H9 (cell line): ENCODE measurements around the gene HPCAL1. TPM values are rescaled to one million over a fixed set of nuclear protein-coding genes. Genes with fewer than 3 reads are reported as not detected.
A peak's percentile ranks its signal among the peaks of the same experiment; 100 is the strongest.
"Not testable (repeated sequence)": the region's sequence is repeated elsewhere in the genome, so short reads cannot be mapped to it uniquely, and the experiment has no call there.

Source experiments
- DNase-seq: peaks from one replicate; pipeline ENCODE4 v3.0.0-alpha.2; 2017
- H2AFZ ChIP-seq: one replicate; pipeline ENCODE4 v1.6.1; 2013; ENCODE audit warnings: mild to moderate bottlenecking, low read length, control low read depth, moderate library complexity
- H2AK5ac ChIP-seq: 2 replicates; pipeline ENCODE4 v1.6.1; 2013; ENCODE audit warnings: low read length, control low read depth, mixed read lengths; ENCODE audit not compliant: insufficient read length
- H2BK120ac ChIP-seq: one replicate; pipeline ENCODE4 v1.6.1; 2013; ENCODE audit warnings: low read depth, mild to moderate bottlenecking, low read length, control low read depth, inconsistent platforms; ENCODE audit not compliant: poor library complexity, severe bottlenecking
- H2BK12ac ChIP-seq: 2 replicates; pipeline ENCODE4 v1.6.1; 2013; ENCODE audit warnings: low read length, control low read depth, mixed read lengths, low read depth; ENCODE audit not compliant: insufficient read length
- H2BK15ac ChIP-seq: 2 replicates; pipeline ENCODE4 v1.6.1; 2013; ENCODE audit warnings: low read depth, low read length, control low read depth
- H2BK20ac ChIP-seq: one replicate; pipeline ENCODE4 v1.6.1; 2013; ENCODE audit warnings: low read depth, mild to moderate bottlenecking, low read length, control low read depth, inconsistent platforms; ENCODE audit not compliant: poor library complexity, severe bottlenecking
- H2BK5ac ChIP-seq: 2 replicates; pipeline ENCODE4 v1.6.1; 2013; ENCODE audit warnings: low read length, control low read depth, mixed read lengths; ENCODE audit not compliant: insufficient read length
- H3K14ac ChIP-seq: 2 replicates; pipeline ENCODE4 v1.6.1; 2013; ENCODE audit warnings: low read length, control low read depth; ENCODE audit not compliant: insufficient read depth
- H3K18ac ChIP-seq: 2 replicates; pipeline ENCODE4 v1.6.1; 2013; ENCODE audit warnings: low read depth, mild to moderate bottlenecking, mixed read lengths, low read length, control low read depth; ENCODE audit not compliant: insufficient read length
- H3K23ac ChIP-seq: 2 replicates; pipeline ENCODE4 v1.6.1; 2013; ENCODE audit warnings: low read length, control low read depth, mixed read lengths, low read depth; ENCODE audit not compliant: insufficient read length
- H3K23me2 ChIP-seq: 2 replicates; pipeline ENCODE4 v1.6.1; 2013; ENCODE audit warnings: low read depth, mild to moderate bottlenecking, mixed read lengths, low read length, control low read depth; ENCODE audit not compliant: insufficient read length, poor library complexity, severe bottlenecking
- H3K27ac ChIP-seq: 2 replicates; pipeline ENCODE4 v1.5.1; 2013; ENCODE audit warnings: low read length, control low read depth, mixed read lengths, low read depth; ENCODE audit not compliant: insufficient read length
- H3K27me3 ChIP-seq: 2 replicates; pipeline ENCODE4 v1.6.1; 2013; ENCODE audit warnings: low read length, control low read depth, inconsistent platforms; ENCODE audit not compliant: insufficient read depth
- H3K4ac ChIP-seq: 2 replicates; pipeline ENCODE4 v1.6.1; 2013; ENCODE audit warnings: low read depth, mild to moderate bottlenecking, control low read depth, inconsistent platforms, low read length, moderate library complexity
- H3K4me1 ChIP-seq: 2 replicates; pipeline ENCODE4 v1.6.1; 2013; ENCODE audit warnings: low read length, control low read depth, inconsistent platforms; ENCODE audit not compliant: insufficient read depth
- H3K4me2 ChIP-seq: 2 replicates; pipeline ENCODE4 v1.6.1; 2013; ENCODE audit warnings: low read length, control low read depth, mixed read lengths; ENCODE audit not compliant: insufficient read length, insufficient read depth
- H3K56ac ChIP-seq: 2 replicates; pipeline ENCODE4 v1.6.1; 2013; ENCODE audit warnings: low read depth, mild to moderate bottlenecking, mixed read lengths, low read length, control low read depth; ENCODE audit not compliant: insufficient read length
- H3K79me1 ChIP-seq: 2 replicates; pipeline ENCODE4 v1.6.1; 2013; ENCODE audit warnings: low read depth, mild to moderate bottlenecking, moderate library complexity, low read length, control low read depth, inconsistent platforms; ENCODE audit not compliant: insufficient read depth, poor library complexity, severe bottlenecking
- H3K79me2 ChIP-seq: 2 replicates; pipeline ENCODE4 v1.6.1; 2013; ENCODE audit warnings: low read length, control low read depth, inconsistent platforms; ENCODE audit not compliant: insufficient read depth
- H3K9ac ChIP-seq: 2 replicates; pipeline ENCODE4 v1.6.1; 2013; ENCODE audit warnings: low read length, control low read depth, mixed read lengths; ENCODE audit not compliant: insufficient read length; ENCODE audit errors: extremely low read depth
- H3K9me3 ChIP-seq: one replicate; pipeline ENCODE4 v1.6.1; 2013; ENCODE audit warnings: low read depth, low read length, inconsistent platforms; ENCODE audit not compliant: control insufficient read depth
- H3T11ph ChIP-seq: one replicate; pipeline ENCODE4 v1.6.1; 2013; ENCODE audit warnings: mild to moderate bottlenecking, low read length, control low read depth, inconsistent platforms
- H4K20me1 ChIP-seq: one replicate; pipeline ENCODE4 v1.6.1; 2013; ENCODE audit not compliant: control insufficient read depth, insufficient read length, insufficient read depth
- H4K5ac ChIP-seq: 2 replicates; pipeline ENCODE4 v1.6.1; 2013; ENCODE audit warnings: low read depth, mild to moderate bottlenecking, mixed read lengths, low read length, control low read depth; ENCODE audit not compliant: insufficient read length
- H4K8ac ChIP-seq: replicated peaks from 2 replicates; pipeline ENCODE4 v1.6.1; 2013; ENCODE audit warnings: low read length, control low read depth, mixed read lengths, low read depth; ENCODE audit not compliant: insufficient read length
- H4K91ac ChIP-seq: 2 replicates; pipeline ENCODE4 v1.6.1; 2013; ENCODE audit warnings: low read depth, mild to moderate bottlenecking, moderate library complexity, mixed read lengths, low read length, control low read depth; ENCODE audit not compliant: insufficient read length
- H3K27ac Mint-ChIP-seq, 3 experiments: 2 replicates in 2 of 3; 3 replicates in 1 of 3; pipeline ENCODE4 v1.8.0; 2020 to 2021; ENCODE audit warnings: mixed read lengths in 3 of 3, mild to moderate bottlenecking in 1 of 3, moderate library complexity in 1 of 3
- H3K27me3 Mint-ChIP-seq: 2 replicates; pipeline ENCODE4 v1.8.0; 2021; ENCODE audit warnings: low read depth, mild to moderate bottlenecking, moderate library complexity, mixed read lengths
- H3K36me3 Mint-ChIP-seq, 3 experiments: 2 replicates in 2 of 3; 3 replicates in 1 of 3; pipeline ENCODE4 v1.8.0; 2020 to 2021; ENCODE audit warnings: low read depth in 3 of 3, mixed read lengths in 3 of 3; ENCODE audit not compliant: insufficient read depth in 1 of 3
- H3K4me1 Mint-ChIP-seq, 2 experiments: 2 replicates each; pipeline ENCODE4 v1.8.0; 2020; ENCODE audit warnings: mixed read lengths in 2 of 2
- H3K4me3 Mint-ChIP-seq, 2 experiments: 2 replicates in 1 of 2; 3 replicates in 1 of 2; pipeline ENCODE4 v1.8.0; 2020 to 2021; ENCODE audit warnings: mild to moderate bottlenecking in 2 of 2, mixed read lengths in 2 of 2, moderate library complexity in 1 of 2
- H3K9me3 Mint-ChIP-seq, 2 experiments: 2 replicates in 1 of 2; 3 replicates in 1 of 2; pipeline ENCODE4 v1.8.0; 2020; ENCODE audit warnings: mild to moderate bottlenecking in 2 of 2, mixed read lengths in 2 of 2, moderate library complexity in 1 of 2
- WGBS: extraction: QIAGEN DNeasy Blood & Tissue Kit; methylation state at CpG from one replicate; pipeline ENCODE4 v1.1.7; 2013; ENCODE audit warnings: missing lambda C conversion rate, low lambda C conversion rate, mixed read lengths; ENCODE audit not compliant: insufficient read length; ENCODE audit errors: extremely low coverage; 5-methylcytosine and 5-hydroxymethylcytosine counted together
- total RNA-seq: library from RNA; stranded (reverse); gene quantifications from 2 replicates; pipeline ENCODE4 v1.2.1, GENCODE V29; 2021
- TF ChIP-seq, protein P1 (sequence below): fragments of 200-600 bp; sonication (generic); conservative IDR thresholded peaks from 3 replicates; pipeline ENCODE4 v1.8.0; 2021; ENCODE audit warnings: antibody characterized with exemption, mild to moderate bottlenecking

Gene HPCAL1
- total RNA-seq, 1 experiment from 2014 or later = 4.7 TPM

DNA sequence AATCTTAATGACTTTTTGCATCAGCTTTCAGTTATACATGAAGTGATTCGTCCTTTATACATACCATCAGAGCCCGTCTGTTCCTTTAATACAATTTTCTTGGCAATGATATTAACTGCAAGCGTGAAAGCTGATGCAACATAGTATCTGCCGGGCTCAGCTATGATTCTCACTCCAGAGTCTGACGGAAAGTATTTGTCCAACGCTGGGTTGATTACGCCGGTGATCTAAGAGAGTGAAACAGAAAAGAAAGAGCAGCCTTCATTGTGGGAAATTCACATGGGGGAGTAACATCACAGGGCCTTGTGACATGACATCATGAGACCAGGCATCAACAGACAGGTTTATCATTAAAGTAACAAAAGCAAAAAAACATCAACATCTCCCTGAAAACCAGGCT, 139.2 kb downstream of the HPCAL1 start:
- no peak overlapping the region for H2AK5ac ChIP-seq
- H2BK15ac ChIP-seq = no peak overlapping the region
- H2AFZ ChIP-seq = no peak overlapping the region
- Mint-ChIP-seq H3K36me3 (peaks cover 36 to 52% (median 50%) of the 10 kb centered on the region in 3 experiments; a peak in 6 of 7 replicates), H3K27me3 (peaks cover 4% of the 10 kb centered on the region), H3K9me3 (no peaks in the 10 kb centered on the region), H3K27ac (peak overlapping the region in 1 of 3 experiments; percentile 12; a peak in 2 of 7 replicates), H3K4me1 (peaks cover 0 to 2% of the 10 kb centered on the region in 2 experiments; a peak in 1 of 4 replicates), H3K4me3 (no peak overlapping the region)
- H3K4ac ChIP-seq = no peak overlapping the region
- H3K27ac ChIP-seq = no peak overlapping the region
- H3K4me2 ChIP-seq = no peak overlapping the region
- H3K56ac ChIP-seq = no peak overlapping the region
- H3K79me1 ChIP-seq = no peaks in the 10 kb centered on the region
- H2BK5ac ChIP-seq = no peak overlapping the region
- no peak overlapping the region for H3K9ac ChIP-seq
- no peak overlapping the region for H3T11ph ChIP-seq
- no peaks in the 10 kb centered on the region for H4K20me1 ChIP-seq
- no peaks in the 10 kb centered on the region for H3K9me3 ChIP-seq
- no CpG with 5 or more reads among the region's 8 CpGs for WGBS
- H3K4me1 ChIP-seq = no peaks in the 10 kb centered on the region
- no peak overlapping the region for H4K91ac ChIP-seq
- no peaks in the 10 kb centered on the region for H3K27me3 ChIP-seq
- no peak overlapping the region for H4K5ac ChIP-seq
- no peak for DNase-seq
- no peak overlapping the region for H3K23ac ChIP-seq
- no peak overlapping the region for H2BK12ac ChIP-seq
- H3K18ac ChIP-seq = no peak overlapping the region
- no peak overlapping the region for H2BK120ac ChIP-seq
- peaks cover 3% of the 10 kb centered on the region; the same call in 1 of the 2 replicates for H3K79me2 ChIP-seq
- TF ChIP-seq, protein P1, sequence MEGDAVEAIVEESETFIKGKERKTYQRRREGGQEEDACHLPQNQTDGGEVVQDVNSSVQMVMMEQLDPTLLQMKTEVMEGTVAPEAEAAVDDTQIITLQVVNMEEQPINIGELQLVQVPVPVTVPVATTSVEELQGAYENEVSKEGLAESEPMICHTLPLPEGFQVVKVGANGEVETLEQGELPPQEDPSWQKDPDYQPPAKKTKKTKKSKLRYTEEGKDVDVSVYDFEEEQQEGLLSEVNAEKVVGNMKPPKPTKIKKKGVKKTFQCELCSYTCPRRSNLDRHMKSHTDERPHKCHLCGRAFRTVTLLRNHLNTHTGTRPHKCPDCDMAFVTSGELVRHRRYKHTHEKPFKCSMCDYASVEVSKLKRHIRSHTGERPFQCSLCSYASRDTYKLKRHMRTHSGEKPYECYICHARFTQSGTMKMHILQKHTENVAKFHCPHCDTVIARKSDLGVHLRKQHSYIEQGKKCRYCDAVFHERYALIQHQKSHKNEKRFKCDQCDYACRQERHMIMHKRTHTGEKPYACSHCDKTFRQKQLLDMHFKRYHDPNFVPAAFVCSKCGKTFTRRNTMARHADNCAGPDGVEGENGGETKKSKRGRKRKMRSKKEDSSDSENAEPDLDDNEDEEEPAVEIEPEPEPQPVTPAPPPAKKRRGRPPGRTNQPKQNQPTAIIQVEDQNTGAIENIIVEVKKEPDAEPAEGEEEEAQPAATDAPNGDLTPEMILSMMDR = no peak
- H2BK20ac ChIP-seq = no peak overlapping the region
- H4K8ac ChIP-seq = no peak overlapping the region
- H3K23me2 ChIP-seq = no peaks in the 10 kb centered on the region
- H3K14ac ChIP-seq = no peak overlapping the region

GRCh38 chr2:10442469-10443126, 139.9 kb downstream of the HPCAL1 start:
- H2BK5ac ChIP-seq, H3K4me2 ChIP-seq, H3K9me3 Mint-ChIP-seq, H2AK5ac ChIP-seq, DNase-seq, H3K23ac ChIP-seq, H4K5ac ChIP-seq, H3K18ac ChIP-seq, H2BK12ac ChIP-seq, H4K8ac ChIP-seq, H4K91ac ChIP-seq, H3K9ac ChIP-seq, H3K27me3 ChIP-seq, H3K4me3 Mint-ChIP-seq, H3K14ac ChIP-seq, H3T11ph ChIP-seq, H3K79me1 ChIP-seq, H2AFZ ChIP-seq, H3K9me3 ChIP-seq, H3K4me1 Mint-ChIP-seq, H3K4ac ChIP-seq, H2BK20ac ChIP-seq, H3K27ac ChIP-seq, H2BK15ac ChIP-seq, H3K27ac Mint-ChIP-seq, H4K20me1 ChIP-seq, H2BK120ac ChIP-seq, H3K4me1 ChIP-seq, H3K79me2 ChIP-seq, H3K56ac ChIP-seq, H3K27me3 Mint-ChIP-seq, H3K23me2 ChIP-seq: not testable (repeated sequence)
- peaks cover 39 to 52% (median 50%) of the 10 kb centered on the region in 3 experiments for H3K36me3 Mint-ChIP-seq
- no CpG with 5 or more reads among the region's 2 CpGs for WGBS
